D721Med (cell line): ENCODE results near the gene FILIP1L.

Experiments
- DNase-seq: peaks from one replicate; pipeline ENCODE4 v3.0.0; 2011; ENCODE audit warnings: low spot score; ENCODE audit not compliant: insufficient read length
- FAIRE-seq: peaks from 2 replicates; lab custom pipeline; 2011; peaks lifted over from hg19 to GRCh38; lab: Jason Lieb, UNC
- CTCF ChIP-seq: IDR thresholded peaks from 2 replicates; pipeline ENCODE4 v1.5.1; 2012; ENCODE audit warnings: mild to moderate bottlenecking, control low read depth; ENCODE audit not compliant: insufficient read depth; ENCODE audit errors: missing control alignments

The FILIP1L gene

GRCh38 chr3:100117093-100117492 lies 2.8 kb upstream of the FILIP1L start:
- no peak for DNase-seq
- no peak for FAIRE-seq
- no peak for TF ChIP-seq CTCF

GRCh38 chr3:100113723-100114412 lies 433 bp downstream of the FILIP1L start:
- DNase-seq: no peak
- TF ChIP-seq CTCF: no peak
- FAIRE-seq: no peak

- no peak for TF ChIP-seq CTCF
- DNase-seq (no peak), FAIRE-seq (no peak)
Measured at GRCh38 chr3:100111728-100112127, 2.6 kb downstream of the FILIP1L start.

- no peak for DNase-seq
- FAIRE-seq: no peak
Measured at GRCh38 chr3:100110162-100110561, 4.1 kb downstream of the FILIP1L start.

GRCh38 chr3:100108464-100109079 lies 5.7 kb downstream of the FILIP1L start:
- FAIRE-seq: no peak
- no peak for DNase-seq
- no peak for TF ChIP-seq CTCF

More at GRCh38 chr3:100110162-100110561, 4.1 kb downstream of the FILIP1L start:
- no peak for TF ChIP-seq CTCF

- FAIRE-seq: no peak
- DNase-seq: no peak
- TF ChIP-seq CTCF: no peak
Measured at GRCh38 chr3:100107221-100107814, 7.0 kb downstream of the FILIP1L start.
